HG03432 (cell line): ENCODE measurements around the gene YJEFN3.

Source experiments
- ATAC-seq: cut with Tn5 transposase; IDR thresholded peaks from one replicate; pipeline ENCODE4 v1.9.1; 2021; ENCODE audit warnings: mild to moderate bottlenecking, moderate library complexity; ENCODE audit not compliant: unreplicated experiment

YJEFN3 gene, protein sequence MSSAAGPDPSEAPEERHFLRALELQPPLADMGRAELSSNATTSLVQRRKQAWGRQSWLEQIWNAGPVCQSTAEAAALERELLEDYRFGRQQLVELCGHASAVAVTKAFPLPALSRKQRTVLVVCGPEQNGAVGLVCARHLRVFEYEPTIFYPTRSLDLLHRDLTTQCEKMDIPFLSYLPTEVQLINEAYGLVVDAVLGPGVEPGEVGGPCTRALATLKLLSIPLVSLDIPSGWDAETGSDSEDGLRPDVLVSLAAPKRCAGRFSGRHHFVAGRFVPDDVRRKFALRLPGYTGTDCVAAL

DNA sequence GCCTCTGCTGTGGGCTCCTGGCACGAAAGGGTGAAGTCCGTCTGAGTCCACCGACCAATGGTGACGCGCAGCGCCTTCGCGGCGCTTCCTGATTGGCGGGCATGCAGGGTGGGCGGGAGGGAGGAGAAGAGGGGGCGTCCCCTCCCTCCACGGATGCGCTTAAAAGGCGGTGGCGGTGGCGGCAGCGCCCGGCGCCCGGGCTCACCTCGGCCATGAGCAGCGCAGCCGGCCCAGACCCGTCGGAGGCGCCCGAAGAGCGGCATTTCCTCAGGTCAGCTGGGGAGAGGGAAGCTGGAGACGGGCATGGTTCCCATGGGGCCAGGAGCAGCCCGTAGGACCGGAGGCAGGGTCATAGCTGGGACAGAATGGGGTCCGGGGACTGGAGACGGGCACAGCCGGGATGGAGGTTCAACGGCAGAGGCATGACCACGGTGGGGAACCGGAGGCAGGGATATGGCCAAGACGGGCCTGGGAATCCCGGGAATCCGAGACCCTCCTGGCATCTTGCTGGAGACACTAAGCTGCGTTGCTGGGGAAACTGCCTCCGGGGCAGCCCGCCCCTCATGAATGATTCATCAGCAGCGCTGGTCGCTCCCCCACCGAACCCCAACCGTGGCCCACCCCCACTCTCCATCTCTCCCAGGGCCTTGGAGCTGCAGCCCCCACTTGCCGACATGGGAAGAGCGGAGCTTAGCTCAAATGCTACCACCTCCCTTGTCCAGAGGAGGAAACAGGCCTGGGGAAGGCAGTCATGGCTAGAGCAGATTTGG is at the start of gene YJEFN3:
TSS of gene YJEFN3 (plus strand) at position 191 of the 770 bp plus-strand sequence. CDS start at position 213, 22 bp downstream.
- no peak for ATAC-seq

DNA sequence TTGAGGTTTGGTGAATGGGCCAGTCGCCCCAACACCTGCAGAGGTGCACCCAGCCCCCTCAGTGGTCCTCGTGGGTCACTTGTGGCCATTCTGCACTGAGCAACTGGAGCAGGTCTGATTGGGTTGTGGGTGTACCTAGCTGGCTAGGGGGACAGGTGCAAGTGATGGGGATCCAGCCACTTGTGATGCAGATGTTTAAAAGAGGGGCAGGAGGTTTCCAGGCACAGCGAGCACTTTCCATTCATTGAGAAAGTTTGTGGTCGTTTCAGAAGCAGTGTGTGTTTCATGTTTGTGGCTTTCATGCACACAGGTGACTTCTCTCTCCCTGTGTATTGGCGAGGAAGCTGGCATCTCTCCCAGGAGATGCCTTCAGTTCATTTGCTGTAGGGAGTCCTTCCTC is 48.0 kb upstream of the YJEFN3 start:
- ATAC-seq, result no peak

DNA sequence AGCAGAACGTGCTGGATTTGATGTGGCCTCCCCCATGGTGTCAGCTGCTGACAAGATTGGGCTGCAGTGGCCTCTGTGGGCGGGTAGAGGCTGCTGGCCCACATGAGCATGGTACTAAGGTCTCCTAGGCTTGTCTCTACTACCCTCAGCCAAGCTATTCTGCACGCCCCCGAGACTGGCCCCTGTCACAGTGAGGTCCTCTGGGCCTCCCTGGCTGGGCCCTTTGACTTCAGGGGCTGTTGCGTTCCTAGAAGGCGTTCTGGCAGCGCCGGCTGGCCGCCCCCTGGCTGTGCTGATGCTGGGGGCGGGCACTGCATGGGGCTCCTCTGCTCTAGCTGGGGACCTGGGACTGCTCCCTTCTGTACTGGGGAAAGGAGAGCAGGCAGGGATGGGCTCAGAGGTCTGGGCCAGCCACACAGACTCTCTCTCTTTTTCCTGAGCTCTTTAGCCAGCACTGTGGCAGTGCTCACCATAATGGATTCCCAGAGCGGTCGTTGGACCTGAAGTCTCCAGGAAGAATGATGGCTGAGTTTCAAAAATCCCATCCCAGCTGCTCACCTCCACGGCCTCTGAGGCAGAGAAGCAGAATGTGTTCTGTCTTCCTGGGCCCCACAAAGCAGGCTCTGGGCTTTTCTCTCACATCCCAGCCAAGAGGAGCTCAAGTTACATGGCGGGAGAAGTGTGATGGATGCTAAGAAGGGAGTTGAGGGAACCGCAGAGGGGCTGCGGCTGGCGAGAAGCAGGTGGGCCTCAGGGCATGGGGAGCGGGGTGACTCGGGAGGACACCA is 45.7 kb upstream of the YJEFN3 start:
- no peak for ATAC-seq

DNA sequence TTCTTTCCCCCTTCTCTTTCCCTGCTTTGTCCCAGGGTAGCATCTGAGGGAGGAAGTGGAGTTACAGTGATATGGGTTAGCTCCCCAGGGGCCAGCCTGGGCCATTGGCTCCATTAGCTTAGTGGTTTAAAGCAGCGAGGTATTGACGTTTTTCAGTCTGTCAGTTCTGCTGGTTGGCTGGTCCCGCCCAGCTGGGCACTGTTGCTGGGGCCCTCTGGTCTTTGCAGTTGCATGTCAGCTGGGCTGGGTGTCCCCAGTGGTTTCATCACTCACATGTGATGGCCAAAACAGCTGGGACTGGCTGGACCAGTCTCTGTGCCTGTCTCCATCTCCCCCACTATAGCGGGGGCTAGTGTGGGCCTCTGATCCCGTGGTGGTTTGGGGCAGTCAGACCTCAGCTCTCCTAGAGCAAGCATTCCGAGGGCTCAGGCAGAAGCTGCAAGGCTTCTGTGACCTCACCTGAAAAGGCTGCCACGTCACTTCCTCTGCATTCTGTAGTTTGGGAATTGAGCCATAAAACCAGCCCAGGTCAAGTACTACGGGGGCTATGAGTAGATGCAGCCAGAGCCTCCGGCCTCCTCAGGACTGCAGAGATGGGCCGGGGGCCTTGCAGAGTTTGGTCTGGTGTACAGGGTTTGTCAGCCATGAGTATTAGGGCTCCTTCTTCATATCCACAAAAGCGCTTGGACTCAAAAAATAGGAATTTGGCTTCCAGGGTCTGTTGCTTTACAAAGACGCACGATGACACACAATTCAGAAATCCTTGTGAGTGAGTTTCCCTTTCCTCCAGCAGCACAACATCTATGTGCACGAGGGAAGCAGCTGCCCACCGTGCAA is 43.3 kb upstream of the YJEFN3 start:
- ATAC-seq, result no peak

DNA sequence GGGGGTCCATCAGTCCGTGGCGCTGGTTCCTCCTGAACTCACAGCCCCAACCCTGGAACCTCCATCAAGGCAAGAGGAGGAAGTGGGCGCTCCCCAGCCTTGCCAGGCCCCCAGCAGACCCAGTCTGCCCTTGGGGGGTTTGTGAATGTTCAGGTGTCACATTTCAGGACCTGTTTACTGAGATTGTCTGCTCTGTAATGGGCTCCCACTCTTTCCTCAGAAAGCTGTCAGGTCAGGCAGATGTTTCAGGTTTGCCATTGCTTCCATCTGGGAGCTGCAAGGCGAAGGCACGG is 42.8 kb upstream of the YJEFN3 start:
- ATAC-seq, result no peak

DNA sequence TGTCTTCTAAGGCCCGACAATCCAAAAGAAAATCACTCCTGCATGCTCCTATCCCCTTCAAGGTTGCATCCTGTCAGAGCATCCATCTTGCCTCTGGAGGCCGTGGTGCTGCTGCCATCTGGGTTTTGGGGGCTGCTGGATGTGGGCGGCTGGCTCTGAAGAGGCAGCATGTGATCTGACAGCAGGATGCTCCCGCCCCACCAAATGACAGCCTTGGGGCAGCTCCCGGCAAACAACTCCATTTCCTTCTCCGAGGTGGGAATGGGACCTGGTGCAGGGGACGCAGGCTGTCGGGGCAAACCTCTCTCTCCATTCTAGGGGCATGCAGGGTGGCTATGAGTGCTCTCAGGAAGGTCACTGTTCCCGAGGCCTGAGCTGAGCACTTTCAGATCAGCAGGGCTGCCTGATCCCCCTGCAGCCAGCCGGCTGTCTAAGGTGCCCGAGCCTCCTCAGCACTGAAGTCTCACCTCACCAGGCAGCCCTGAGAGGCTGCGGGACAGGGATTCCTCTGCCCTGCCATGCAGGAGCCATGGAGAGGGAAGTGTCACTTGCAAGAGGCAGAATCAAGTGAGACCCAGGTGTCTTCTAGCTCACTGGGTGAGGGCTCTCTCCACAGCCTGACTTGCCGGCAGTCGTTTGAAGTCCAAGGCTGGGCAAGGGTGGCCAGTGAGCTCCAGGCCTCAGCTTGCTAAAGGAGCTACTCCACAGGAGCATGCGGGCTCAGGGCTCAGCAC is 42.2 kb upstream of the YJEFN3 start:
- no peak for ATAC-seq

DNA sequence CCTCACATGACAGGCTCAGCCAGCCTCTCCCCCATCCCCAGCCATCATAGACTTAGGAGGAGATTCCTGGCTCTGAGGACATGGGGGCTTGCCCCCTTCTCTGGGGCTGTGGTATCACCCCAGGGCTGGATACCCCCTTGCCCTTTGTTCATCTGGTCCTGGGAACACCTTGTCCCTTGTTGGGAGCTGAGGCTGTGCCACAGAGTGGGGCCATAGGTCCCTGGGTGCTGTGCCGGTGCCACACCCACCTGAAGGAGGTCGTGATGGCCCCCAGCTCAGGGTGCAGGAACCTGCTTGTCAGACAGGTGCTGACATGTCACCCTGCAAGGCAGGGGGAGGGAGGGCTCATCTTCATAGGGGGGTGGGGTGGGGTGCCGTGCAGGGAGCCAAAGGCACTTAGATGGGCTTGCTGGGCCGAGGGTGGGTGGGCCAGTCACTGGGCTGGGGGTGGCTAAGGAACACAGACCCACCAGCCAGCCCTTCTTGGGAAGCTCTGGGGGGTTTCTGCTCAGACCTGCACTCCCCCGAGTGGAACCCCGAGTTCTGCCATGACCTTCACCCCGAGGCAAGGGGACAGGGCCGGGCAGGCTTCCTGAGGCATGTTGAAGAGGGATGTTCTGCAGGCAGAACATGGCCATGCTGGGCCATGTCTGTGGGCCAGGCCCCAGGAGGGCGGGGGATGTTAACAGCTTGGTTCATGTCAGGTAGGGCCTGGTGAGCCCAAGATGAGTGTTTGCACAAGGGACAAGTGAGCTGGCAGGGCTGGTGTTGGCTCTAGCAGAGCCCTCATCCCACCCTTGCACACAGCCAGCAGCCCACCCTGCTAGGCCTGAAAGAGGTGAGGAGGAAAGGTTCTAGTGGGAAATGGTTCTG is 41.4 kb upstream of the YJEFN3 start:
- ATAC-seq, result no peak

DNA sequence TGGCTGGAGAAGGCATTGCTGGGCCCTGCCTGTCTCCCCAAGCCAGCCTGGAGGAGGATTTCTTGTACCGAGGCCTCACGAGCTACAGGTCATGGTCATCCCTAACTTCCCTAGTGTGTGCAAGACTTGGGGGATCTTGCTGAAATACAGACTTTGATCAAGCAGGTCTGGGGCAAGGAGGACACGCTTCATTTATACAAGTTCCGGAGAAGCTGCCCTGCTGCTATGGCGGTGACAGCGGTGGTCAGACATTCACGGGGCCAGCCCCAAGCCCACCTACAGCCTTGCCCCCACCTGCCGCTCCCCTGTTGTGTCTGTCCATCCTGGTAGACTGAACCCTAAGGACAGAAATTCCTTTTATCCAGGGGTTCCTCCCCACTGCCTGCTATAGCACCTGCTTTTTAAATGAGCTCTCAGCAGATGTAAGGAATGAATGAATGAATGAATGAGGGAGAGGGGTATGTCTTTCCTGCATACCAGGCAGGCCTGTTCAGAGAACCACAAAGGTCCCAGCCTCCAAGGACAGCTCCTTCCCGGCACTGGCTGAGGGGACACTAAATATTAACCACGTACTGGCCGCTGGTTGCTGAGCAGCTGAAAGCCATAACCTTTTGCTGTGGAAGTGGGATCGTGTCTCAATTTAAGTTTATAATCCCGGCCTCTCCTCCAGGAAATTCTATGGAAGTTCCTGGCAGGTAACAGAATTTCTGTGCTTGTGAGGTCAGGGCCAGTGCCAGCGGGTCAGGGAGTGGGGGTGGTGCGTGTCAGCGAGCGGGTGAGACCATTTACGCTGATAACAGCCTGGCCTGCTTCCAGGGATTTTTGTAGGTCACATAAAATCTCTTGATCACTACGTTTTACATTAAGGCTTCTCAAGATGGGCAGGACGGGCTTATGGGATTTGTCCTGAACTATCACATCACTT is 40.5 kb upstream of the YJEFN3 start:
- ATAC-seq, result no peak

DNA sequence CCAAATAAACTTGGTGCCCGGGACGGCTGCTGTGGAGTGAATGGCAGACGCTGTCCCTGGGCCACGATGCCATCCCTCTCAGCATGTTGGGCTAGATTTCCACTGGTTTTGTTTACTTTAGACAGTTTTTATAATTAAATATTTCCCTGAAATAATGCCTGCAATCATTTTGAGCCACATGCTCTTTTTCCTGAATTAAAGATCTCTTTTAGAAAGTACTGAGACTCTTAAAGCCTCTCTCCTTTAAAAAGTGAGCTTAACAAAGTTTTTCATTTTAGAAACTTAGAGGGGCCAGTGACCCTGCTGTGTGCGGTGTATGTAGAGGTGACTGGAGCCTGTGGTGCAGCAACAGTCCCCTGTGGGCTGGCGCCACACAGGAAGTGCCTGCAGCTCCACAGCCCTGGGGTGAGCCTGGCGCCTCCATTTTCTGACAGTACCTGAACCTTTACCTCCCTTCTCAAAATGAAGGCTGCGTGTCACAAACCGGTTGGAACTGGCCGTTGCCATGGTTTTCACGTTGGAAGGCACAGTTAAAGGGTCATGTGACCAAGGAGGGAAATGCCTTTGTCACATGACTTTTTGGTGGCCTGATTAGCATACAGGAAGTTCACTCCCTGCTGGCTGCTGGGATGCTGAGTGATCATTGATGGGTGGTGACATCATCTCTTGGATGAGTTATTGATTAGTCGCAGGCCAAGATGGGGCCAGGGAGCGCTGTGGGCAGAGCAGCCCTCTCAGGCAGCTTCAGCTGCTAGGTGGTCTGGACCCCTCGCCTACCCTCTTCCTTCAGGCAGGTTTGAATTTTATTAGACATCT is 39.6 kb upstream of the YJEFN3 start:
- peak; percentile 62 for ATAC-seq

DNA sequence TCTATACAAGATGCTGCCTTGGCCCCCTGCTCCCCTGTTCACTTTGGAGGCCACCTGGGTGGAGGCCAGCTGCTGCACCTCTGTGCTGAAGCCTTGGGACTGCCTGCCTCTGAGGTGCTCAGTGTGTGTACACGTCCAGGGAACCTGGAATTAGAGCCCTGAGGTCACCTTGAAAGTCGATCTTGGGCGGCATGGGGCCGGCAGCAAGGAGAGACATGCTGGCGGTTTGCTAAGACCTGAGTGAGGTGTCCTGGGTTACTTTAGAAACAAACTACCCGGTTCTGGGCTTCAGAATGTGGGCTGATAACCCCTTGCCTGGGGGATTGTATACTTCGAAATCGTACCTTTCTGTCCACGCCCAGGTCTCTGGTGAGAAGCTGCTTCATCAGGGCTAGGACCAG is 38.9 kb upstream of the YJEFN3 start:
- ATAC-seq, result no peak

DNA sequence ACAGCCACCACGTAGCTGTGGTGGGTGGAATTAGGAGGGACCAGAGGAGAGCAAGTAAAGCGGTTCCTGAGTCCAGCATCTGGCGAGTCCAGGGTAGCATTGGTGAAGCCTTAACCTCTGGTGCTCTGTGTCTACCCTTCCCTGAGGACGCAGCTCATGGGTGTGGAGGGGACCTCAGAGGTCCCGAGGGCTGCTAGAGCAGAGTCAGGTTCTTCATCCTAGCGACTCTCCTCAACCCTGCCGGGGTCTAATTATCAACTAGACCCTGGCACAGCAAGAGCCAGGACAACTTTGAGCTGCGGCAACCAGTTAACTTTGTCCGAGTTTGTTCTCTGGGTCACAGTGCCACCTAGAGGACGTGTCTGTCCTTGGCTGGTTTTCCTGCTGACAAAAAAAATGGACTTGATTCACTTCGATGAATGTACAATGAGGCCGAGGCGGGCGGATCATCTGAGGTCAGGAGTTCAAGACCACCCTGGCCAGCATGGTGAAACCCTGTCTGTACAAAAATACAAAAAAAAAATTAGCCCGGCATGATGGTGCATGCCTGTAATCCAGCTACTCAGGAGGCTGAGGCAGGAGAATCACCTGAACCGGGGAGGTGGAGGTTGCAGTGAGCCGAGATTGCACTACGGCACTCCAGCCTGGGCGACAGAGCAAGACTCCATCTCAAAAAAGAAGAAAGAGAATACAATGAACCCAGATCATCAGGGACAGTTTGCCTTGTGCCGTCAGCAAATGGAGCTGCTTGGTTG is 38.3 kb upstream of the YJEFN3 start:
- peak; percentile 39 for ATAC-seq

DNA sequence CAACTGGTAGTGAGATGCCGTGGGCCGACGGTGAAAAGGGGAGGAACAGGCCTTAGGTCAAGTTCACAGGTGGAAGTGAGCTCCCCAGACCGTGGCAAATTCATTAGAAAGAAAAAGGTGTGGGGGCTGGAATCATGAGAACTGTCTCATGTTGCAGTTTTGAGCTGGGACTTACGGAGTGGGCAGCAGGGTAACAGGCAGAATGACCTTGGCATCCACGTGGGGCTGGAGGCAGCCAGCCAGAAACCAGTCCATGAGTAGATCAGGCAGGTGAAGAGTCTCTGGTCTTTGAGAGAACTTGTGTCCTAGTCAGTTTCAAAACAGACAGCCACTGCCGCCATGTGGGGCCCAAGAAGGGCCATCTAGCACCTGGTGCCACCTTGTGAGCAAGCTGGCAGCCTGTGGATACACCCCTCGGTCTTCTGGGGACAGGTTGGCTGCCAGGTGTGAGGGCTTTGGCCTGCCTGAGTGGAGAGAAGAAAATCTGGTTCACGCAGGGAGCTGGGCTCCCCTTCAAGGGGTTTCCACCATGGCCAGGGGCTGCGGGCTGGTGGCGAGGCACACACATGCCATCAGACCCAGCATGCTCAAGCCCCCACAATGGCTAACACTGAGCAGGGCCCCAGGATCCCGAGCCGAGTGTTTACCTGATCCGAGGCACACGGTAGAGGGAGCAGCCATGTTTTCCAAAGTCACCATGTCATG is 37.2 kb upstream of the YJEFN3 start:
- ATAC-seq, result no peak

DNA sequence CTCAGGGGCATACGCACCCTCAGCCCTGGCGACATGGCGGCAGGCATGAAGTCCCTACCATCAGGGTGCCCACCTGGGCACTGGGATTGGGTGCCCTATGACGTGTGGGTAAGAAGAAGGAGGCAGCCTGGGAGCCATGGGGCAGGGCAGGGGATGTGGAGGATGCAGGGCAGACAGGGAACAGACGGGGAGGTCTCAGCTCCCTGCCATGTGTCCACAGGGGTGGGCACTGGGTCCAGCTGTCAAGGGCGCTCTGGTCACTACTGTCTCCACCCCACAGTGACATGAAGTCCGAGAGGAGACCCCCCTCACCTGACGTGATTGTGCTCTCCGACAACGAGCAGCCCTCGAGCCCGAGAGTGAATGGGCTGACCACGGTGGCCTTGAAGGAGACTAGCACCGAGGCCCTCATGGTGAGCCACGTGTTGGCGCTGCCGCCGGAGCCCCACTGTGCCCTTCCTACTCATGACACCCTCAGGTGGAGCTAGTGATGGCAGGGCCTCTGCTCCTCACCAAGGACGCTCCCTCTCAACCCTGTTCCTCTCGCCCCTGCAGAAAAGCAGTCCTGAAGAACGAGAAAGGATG is 36.6 kb upstream of the YJEFN3 start:
- ATAC-seq, result no peak

DNA sequence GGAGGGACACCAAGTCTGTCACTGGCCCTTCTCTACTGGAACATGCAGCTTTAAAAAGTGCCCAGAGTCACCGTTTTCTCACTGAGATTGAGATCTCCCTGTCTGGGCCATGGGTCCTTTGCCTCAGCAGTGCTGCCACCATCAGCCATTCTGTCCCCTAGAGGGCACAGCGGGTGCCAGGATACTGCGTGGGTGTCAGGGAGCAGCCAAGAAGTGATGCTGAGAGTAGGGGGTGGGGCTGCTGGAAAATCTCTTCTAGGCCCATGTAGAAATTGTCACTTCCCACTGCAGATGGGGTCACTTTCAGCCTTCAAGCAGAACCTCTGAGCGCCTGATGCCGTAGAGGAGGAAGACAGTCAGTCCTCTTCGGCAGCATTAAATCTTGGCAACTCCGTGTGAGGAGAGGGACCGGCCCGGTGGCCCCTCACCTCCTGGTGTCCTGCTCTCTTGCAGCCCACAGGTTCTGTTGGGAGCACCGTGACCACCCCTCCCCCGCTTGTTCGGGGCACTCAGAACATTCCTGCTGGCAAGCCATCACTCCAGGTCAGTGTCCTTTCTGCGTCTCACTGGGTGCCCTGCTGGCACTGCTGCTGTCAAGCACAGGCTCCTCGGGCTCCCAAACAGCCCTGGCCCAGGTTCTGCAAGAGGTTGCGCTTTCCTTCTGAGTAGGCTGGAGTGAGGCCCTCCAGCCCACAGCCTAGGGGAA is 34.7 kb upstream of the YJEFN3 start:
- ATAC-seq, result no peak
